Osteoblast (primary cell): Measurements from ENCODE around the gene NR2F1-AS1. TPM values are rescaled to one million over a fixed set of nuclear protein-coding genes. Genes with fewer than 3 reads are reported as not detected.

Experiments used
- DNase-seq: peaks from one replicate; pipeline ENCODE4 v3.0.0; 2011; ENCODE audit warnings: low spot score, mixed read lengths; ENCODE audit not compliant: insufficient read length; ENCODE audit errors: missing footprints
- H2AFZ ChIP-seq: 2 replicates; pipeline ENCODE4 v1.6.0; 2011; ENCODE audit warnings: mild to moderate bottlenecking, low read length
- H3K27ac ChIP-seq: 2 replicates; pipeline ENCODE4 v1.5.1; 2011; ENCODE audit warnings: mild to moderate bottlenecking, low read depth, low read length, moderate library complexity
- H3K27me3 ChIP-seq: 2 replicates; pipeline ENCODE4 v1.6.0; 2012; ENCODE audit warnings: mild to moderate bottlenecking, control low read depth, inconsistent platforms, low read length, moderate library complexity; ENCODE audit not compliant: insufficient read depth
- H3K36me3 ChIP-seq: 2 replicates; pipeline ENCODE4 v1.5.1; 2011; ENCODE audit warnings: mild to moderate bottlenecking, low read length, control low read depth, moderate library complexity; ENCODE audit not compliant: insufficient read depth
- H3K4me1 ChIP-seq: 2 replicates; pipeline ENCODE4 v1.5.1; 2011; ENCODE audit warnings: mild to moderate bottlenecking, low read length, control low read depth, moderate library complexity; ENCODE audit not compliant: insufficient read depth
- H3K4me2 ChIP-seq: 2 replicates; pipeline ENCODE4 v1.6.0; 2011; ENCODE audit warnings: mild to moderate bottlenecking, low read length; ENCODE audit not compliant: insufficient read depth
- H3K4me3 ChIP-seq: fragments of 200-600 bp; sonication (generic); 3 replicates; pipeline ENCODE4 v1.5.1; 2012; ENCODE audit warnings: mild to moderate bottlenecking, low read length, inconsistent platforms; ENCODE audit not compliant: insufficient read depth
- H3K79me2 ChIP-seq: 2 replicates; pipeline ENCODE4 v1.6.0; 2012; ENCODE audit warnings: mild to moderate bottlenecking, low read length, control low read depth, inconsistent platforms; ENCODE audit not compliant: insufficient read depth
- H3K9me3 ChIP-seq: 2 replicates; pipeline ENCODE4 v1.5.1; 2011; ENCODE audit warnings: low read depth, low read length, control low read depth
- H4K20me1 ChIP-seq: 2 replicates; pipeline ENCODE4 v1.6.0; 2012; ENCODE audit warnings: mild to moderate bottlenecking, low read length, control low read depth; ENCODE audit not compliant: insufficient read depth
- CTCF ChIP-seq: IDR thresholded peaks from 2 replicates; pipeline ENCODE4 v1.5.1; 2011; ENCODE audit warnings: mild to moderate bottlenecking, low read depth, low read length, moderate library complexity; ENCODE audit errors: extremely low read depth
- total RNA-seq: library from RNA; depleted of rRNA; stranded (reverse); fragments of >200 nt; gene quantifications from 2 replicates; pipeline ENCODE4 v1.2.3, GENCODE V29; 2012

NR2F1-AS1 gene
- total RNA-seq, 1 donor = 15.9 TPM

GRCh38 chr5:93454896-93455295, 126.1 kb downstream of the NR2F1-AS1 start:
- Histone ChIP-seq H3K4me1 (peaks cover 3% of the 10 kb centered on the region), H3K9me3 (no peaks in the 10 kb centered on the region), H3K27ac (no peak overlapping the region), H2AFZ (no peak overlapping the region), H4K20me1 (no peaks in the 10 kb centered on the region), H3K27me3 (no peaks in the 10 kb centered on the region), H3K4me2 (no peak overlapping the region), H3K36me3 (no peaks in the 10 kb centered on the region), H3K4me3 (no peak overlapping the region), H3K79me2 (no peaks in the 10 kb centered on the region)
- no peak for TF ChIP-seq CTCF
- no peak for DNase-seq

GRCh38 chr5:93452255-93452654, 128.8 kb downstream of the NR2F1-AS1 start:
- TF ChIP-seq CTCF = no peak
- Histone ChIP-seq H3K36me3 (no peaks in the 10 kb centered on the region), H4K20me1 (no peaks in the 10 kb centered on the region), H3K4me1 (peaks cover 3% of the 10 kb centered on the region), H3K27me3 (no peaks in the 10 kb centered on the region), H3K27ac (no peak overlapping the region), H3K9me3 (no peaks in the 10 kb centered on the region), H2AFZ (peak overlapping the region; percentile 47), H3K4me3 (peak overlapping the region; percentile 5), H3K4me2 (peak overlapping the region; percentile 64), H3K79me2 (no peaks in the 10 kb centered on the region)
- no peak for DNase-seq

GRCh38 chr5:93438124-93438523, 142.9 kb downstream of the NR2F1-AS1 start:
- Histone ChIP-seq H3K4me3 (no peak overlapping the region), H2AFZ (no peak overlapping the region), H3K4me2 (no peak overlapping the region), H3K36me3 (no peaks in the 10 kb centered on the region), H3K27me3 (no peaks in the 10 kb centered on the region), H3K79me2 (no peaks in the 10 kb centered on the region), H4K20me1 (no peaks in the 10 kb centered on the region), H3K27ac (no peak overlapping the region), H3K4me1 (no peaks in the 10 kb centered on the region), H3K9me3 (no peaks in the 10 kb centered on the region)
- TF ChIP-seq CTCF = no peak
- no peak for DNase-seq

- H3K4me2 ChIP-seq = no peak overlapping the region
- no peak overlapping the region for H3K27ac ChIP-seq
- TF ChIP-seq CTCF = no peak
- H2AFZ ChIP-seq = no peak overlapping the region
- no peaks in the 10 kb centered on the region for H3K36me3 ChIP-seq
- DNase-seq = no peak
- no peaks in the 10 kb centered on the region for H3K9me3 ChIP-seq
- H3K4me3 ChIP-seq = no peak overlapping the region
- no peaks in the 10 kb centered on the region for H3K79me2 ChIP-seq
- no peaks in the 10 kb centered on the region for H4K20me1 ChIP-seq
- H3K27me3 ChIP-seq = no peaks in the 10 kb centered on the region
- no peaks in the 10 kb centered on the region for H3K4me1 ChIP-seq
Observed at GRCh38 chr5:93436083-93436482, 144.9 kb downstream of the NR2F1-AS1 start.
